ENCODE results near the gene ADAMTSL1.

Gene ADAMTSL1

GRCh38 chr9:18739127-18739526 lies 265.2 kb downstream of the ADAMTSL1 start:
- H3K9me3 ChIP-seq = no peaks in the 10 kb centered on the region
- H3K9ac ChIP-seq = no peak overlapping the region
- no peak overlapping the region for H3K27ac ChIP-seq
- no peak overlapping the region for H3K4me2 ChIP-seq
- H3K4me3 ChIP-seq = no peak overlapping the region
- no peaks in the 10 kb centered on the region for H3K36me3 ChIP-seq
- no peaks in the 10 kb centered on the region for H3K4me1 ChIP-seq
- H3K27me3 ChIP-seq = no peaks in the 10 kb centered on the region
- no peaks in the 10 kb centered on the region for H4K20me1 ChIP-seq
- no peak for TF ChIP-seq Cebpa-rat (IDR thresholded peaks at IDR 0.05)

GRCh38 chr9:18739641-18740318 lies 265.8 kb downstream of the ADAMTSL1 start:
- Histone ChIP-seq H3K4me2 (no peak overlapping the region), H3K4me1 (no peaks in the 10 kb centered on the region), H3K9ac (no peak overlapping the region), H3K4me3 (no peak overlapping the region), H3K9me3 (no peaks in the 10 kb centered on the region), H3K27ac (no peak overlapping the region), H3K36me3 (no peaks in the 10 kb centered on the region), H4K20me1 (no peaks in the 10 kb centered on the region), H3K27me3 (no peaks in the 10 kb centered on the region)
- no peak for TF ChIP-seq Cebpa-rat (IDR thresholded peaks at IDR 0.05)

- no peaks in the 10 kb centered on the region for H3K36me3 ChIP-seq
- H3K27ac ChIP-seq = no peak overlapping the region
- TF ChIP-seq Cebpa-rat (IDR thresholded peaks at IDR 0.05) = no peak
- no peaks in the 10 kb centered on the region for H3K27me3 ChIP-seq
- no peaks in the 10 kb centered on the region for H3K4me1 ChIP-seq
- H4K20me1 ChIP-seq = no peaks in the 10 kb centered on the region
- H3K9ac ChIP-seq = no peak overlapping the region
- no peak overlapping the region for H3K4me2 ChIP-seq
- no peak overlapping the region for H3K4me3 ChIP-seq
- no peaks in the 10 kb centered on the region for H3K9me3 ChIP-seq
These were observed 267.4 kb downstream of the ADAMTSL1 start for GRCh38 chr9:18741359-18741758.

GRCh38 chr9:18741945-18742344 lies 268.0 kb downstream of the ADAMTSL1 start:
- Histone ChIP-seq H3K4me3 (no peak overlapping the region), H3K9me3 (no peaks in the 10 kb centered on the region), H3K4me1 (no peaks in the 10 kb centered on the region), H3K27me3 (no peaks in the 10 kb centered on the region), H3K36me3 (no peaks in the 10 kb centered on the region), H3K4me2 (no peak overlapping the region), H4K20me1 (no peaks in the 10 kb centered on the region), H3K27ac (no peak overlapping the region), H3K9ac (no peak overlapping the region)
- TF ChIP-seq Cebpa-rat (IDR thresholded peaks at IDR 0.05) = no peak

- Histone ChIP-seq H3K27ac (no peak overlapping the region), H3K4me1 (no peaks in the 10 kb centered on the region), H3K4me3 (no peak overlapping the region), H3K9ac (no peak overlapping the region), H3K4me2 (no peak overlapping the region), H3K27me3 (no peaks in the 10 kb centered on the region), H3K9me3 (no peaks in the 10 kb centered on the region), H4K20me1 (no peaks in the 10 kb centered on the region), H3K36me3 (no peaks in the 10 kb centered on the region)
- TF ChIP-seq Cebpa-rat (IDR thresholded peaks at IDR 0.05) = no peak
These were observed 269.5 kb downstream of the ADAMTSL1 start for GRCh38 chr9:18743421-18743820.

GRCh38 chr9:18743971-18744370 lies 270.0 kb downstream of the ADAMTSL1 start:
- Histone ChIP-seq H3K4me1 (no peaks in the 10 kb centered on the region), H3K4me2 (no peak overlapping the region), H3K9ac (no peak overlapping the region), H4K20me1 (no peaks in the 10 kb centered on the region), H3K27me3 (no peaks in the 10 kb centered on the region), H3K27ac (no peak overlapping the region), H3K9me3 (no peaks in the 10 kb centered on the region), H3K36me3 (no peaks in the 10 kb centered on the region), H3K4me3 (no peak overlapping the region)
- no peak for TF ChIP-seq Cebpa-rat (IDR thresholded peaks at IDR 0.05)

- Histone ChIP-seq H3K27me3 (no peaks in the 10 kb centered on the region), H3K4me2 (no peak overlapping the region), H3K4me1 (no peaks in the 10 kb centered on the region), H3K36me3 (no peaks in the 10 kb centered on the region), H3K4me3 (no peak overlapping the region), H3K9me3 (no peaks in the 10 kb centered on the region), H3K9ac (no peak overlapping the region), H4K20me1 (no peaks in the 10 kb centered on the region), H3K27ac (no peak overlapping the region)
- TF ChIP-seq Cebpa-rat (IDR thresholded peaks at IDR 0.05) = no peak
These were observed 271.8 kb downstream of the ADAMTSL1 start for GRCh38 chr9:18745710-18746109.

- Histone ChIP-seq H3K4me3 (no peak overlapping the region), H3K36me3 (no peaks in the 10 kb centered on the region), H3K4me2 (no peak overlapping the region), H3K27me3 (no peaks in the 10 kb centered on the region), H3K9ac (no peak overlapping the region), H4K20me1 (no peaks in the 10 kb centered on the region), H3K27ac (no peak overlapping the region), H3K4me1 (no peaks in the 10 kb centered on the region), H3K9me3 (no peaks in the 10 kb centered on the region)
- TF ChIP-seq Cebpa-rat (IDR thresholded peaks at IDR 0.05) = no peak
These were observed 272.7 kb downstream of the ADAMTSL1 start for GRCh38 chr9:18746631-18747030.

- TF ChIP-seq Cebpa-rat (IDR thresholded peaks at IDR 0.05) = no peak
- H3K27me3 ChIP-seq = no peaks in the 10 kb centered on the region
- H3K9me3 ChIP-seq = no peaks in the 10 kb centered on the region
- H3K4me2 ChIP-seq = no peak overlapping the region
- H4K20me1 ChIP-seq = no peaks in the 10 kb centered on the region
- no peak overlapping the region for H3K9ac ChIP-seq
- H3K36me3 ChIP-seq = no peaks in the 10 kb centered on the region
- no peak overlapping the region for H3K27ac ChIP-seq
- no peaks in the 10 kb centered on the region for H3K4me1 ChIP-seq
- H3K4me3 ChIP-seq = no peak overlapping the region
These were observed 273.6 kb downstream of the ADAMTSL1 start for GRCh38 chr9:18747595-18747994.

- Histone ChIP-seq H3K36me3 (no peaks in the 10 kb centered on the region), H3K9ac (no peak overlapping the region)
These were observed 274.3 kb downstream of the ADAMTSL1 start for GRCh38 chr9:18748251-18748701.

GRCh38 chr9:18749711-18750110 lies 275.8 kb downstream of the ADAMTSL1 start:
- no peak overlapping the region for H3K9ac ChIP-seq
- no peak for TF ChIP-seq Cebpa-rat (IDR thresholded peaks at IDR 0.05)
- no peak overlapping the region for H3K4me3 ChIP-seq
- H3K9me3 ChIP-seq = no peaks in the 10 kb centered on the region
- H3K4me1 ChIP-seq = no peaks in the 10 kb centered on the region
- H3K36me3 ChIP-seq = no peaks in the 10 kb centered on the region
- H4K20me1 ChIP-seq = no peaks in the 10 kb centered on the region
- no peak overlapping the region for H3K27ac ChIP-seq
- no peak overlapping the region for H3K4me2 ChIP-seq
- no peaks in the 10 kb centered on the region for H3K27me3 ChIP-seq

More at GRCh38 chr9:18748251-18748701, 274.3 kb downstream of the ADAMTSL1 start:
- H3K4me1 ChIP-seq = no peaks in the 10 kb centered on the region
- no peaks in the 10 kb centered on the region for H3K9me3 ChIP-seq
- H4K20me1 ChIP-seq = no peaks in the 10 kb centered on the region
- no peak overlapping the region for H3K4me2 ChIP-seq
- no peak overlapping the region for H3K4me3 ChIP-seq
- TF ChIP-seq Cebpa-rat (IDR thresholded peaks at IDR 0.05) = no peak
- H3K27me3 ChIP-seq = no peaks in the 10 kb centered on the region
- no peak overlapping the region for H3K27ac ChIP-seq

All from BLaER1 (cell line).